Posterior vena cava (tissue), 2 donors: ENCODE results near the gene RNF152. TPM values are rescaled to one million over a fixed set of nuclear protein-coding genes. Genes with fewer than 3 reads are reported as not detected.

Experiments
- DNase-seq: peaks from one replicate; pipeline ENCODE4 v3.0.0-alpha.2; 2020; ENCODE audit warnings: low spot score
- intact Hi-C, 2 donors: fragments of 100-400 bp; cut with DNase I; formaldehyde crosslinking; loops; one replicate each; pipeline versions ENCODE4 v1.14.1 to v1.14.2; 2022 to 2023
- total RNA-seq, 2 donors: library from RNA; stranded (reverse); fragmentation: NEBNext Ultra II Directional; extraction: Animal tissue kit (Norgen Biotek cat#: 25700); gene quantifications; one replicate each; pipeline ENCODE4 v1.2.1, GENCODE V29; 2021
- donor health status: DM: yes; HTN: yes; CAD: no.
- donor health status: DM: yes; HTN: yes; CAD: no.

Gene RNF152
- total RNA-seq, 2 donors from 2014 or later = 13.5 to 17.3 TPM

GRCh38 chr18:61896757-61897156 is 4.0 kb upstream of the RNF152 start:
- DNase-seq = no peak
- intact Hi-C loops = loop anchor here (10.0 kb wide), 2 partner anchors 162 to 312 kb away; no protein-coding TSS in a partner anchor

GRCh38 chr18:61896118-61896517 is 3.3 kb upstream of the RNF152 start:
- no peak for DNase-seq
- intact Hi-C loops = loop anchor here (10.0 kb wide), 2 partner anchors 161 to 311 kb away; no protein-coding TSS in a partner anchor

- intact Hi-C loops = loop anchor here (5.0 to 10.0 kb wide), 3 partner anchors 160 to 310 kb away; no protein-coding TSS in a partner anchor
- peak; percentile 81 for DNase-seq
These were observed 2.1 kb upstream of the RNF152 start for GRCh38 chr18:61894751-61895524.

- DNase-seq = peak; percentile 93
- intact Hi-C loops = loop anchor here (5.0 to 10.0 kb wide), 3 partner anchors 159 to 309 kb away; no protein-coding TSS in a partner anchor
These were observed 1.4 kb upstream of the RNF152 start for GRCh38 chr18:61893971-61894750.

GRCh38 chr18:61893309-61893970 is 633 bp upstream of the RNF152 start:
- peak; percentile 81 for DNase-seq
- intact Hi-C loops = loop anchor here (5.0 to 10.0 kb wide), 3 partner anchors 159 to 309 kb away; no protein-coding TSS in a partner anchor

- no peak for DNase-seq
- intact Hi-C loops = loop anchor here (5.0 to 10.0 kb wide), 3 partner anchors 157 to 307 kb away; no protein-coding TSS in a partner anchor
These were observed 913 bp downstream of the RNF152 start for GRCh38 chr18:61891894-61892293.

GRCh38 chr18:61891271-61891670 is 1.5 kb downstream of the RNF152 start:
- intact Hi-C loops = loop anchor here (5.0 to 10.0 kb wide), 3 partner anchors 156 to 306 kb away; no protein-coding TSS in a partner anchor
- DNase-seq = no peak

GRCh38 chr18:61890344-61890743 is 2.5 kb downstream of the RNF152 start:
- DNase-seq = no peak
- intact Hi-C loops = loop anchor here (5.0 to 10.0 kb wide), 3 partner anchors 156 to 306 kb away; no protein-coding TSS in a partner anchor

GRCh38 chr18:61889541-61889940 is 3.3 kb downstream of the RNF152 start:
- no peak for DNase-seq

GRCh38 chr18:61888622-61889021 is 4.2 kb downstream of the RNF152 start:
- intact Hi-C loops = no loop called here
- no peak for DNase-seq

More at GRCh38 chr18:61889541-61889940, 3.3 kb downstream of the RNF152 start:
- intact Hi-C loops = no loop called here

GRCh38 chr18:61887838-61888237 is 5.0 kb downstream of the RNF152 start:
- intact Hi-C loops = no loop called here
- no peak for DNase-seq

GRCh38 chr18:61883547-61883946 is 9.3 kb downstream of the RNF152 start:
- no peak for DNase-seq
- intact Hi-C loops = no loop called here

GRCh38 chr18:61882296-61883004 is 10.4 kb downstream of the RNF152 start:
- DNase-seq = no peak
- intact Hi-C loops = no loop called here

- intact Hi-C loops = no loop called here
- no peak for DNase-seq
These were observed 15.9 kb downstream of the RNF152 start for GRCh38 chr18:61876899-61877298.

- intact Hi-C loops = no loop called here
- DNase-seq = no peak
These were observed 22.7 kb downstream of the RNF152 start for GRCh38 chr18:61870151-61870550.

GRCh38 chr18:61869636-61870035 is 23.2 kb downstream of the RNF152 start:
- DNase-seq = no peak
- intact Hi-C loops = no loop called here

- intact Hi-C loops = loop anchor here in 1 of 2 donors (2.0 kb wide), 1 partner anchor 129 kb away; no protein-coding TSS in a partner anchor
- DNase-seq = no peak
These were observed 27.2 kb downstream of the RNF152 start for GRCh38 chr18:61865466-61866175.

- intact Hi-C loops = no loop called here
- no peak for DNase-seq
These were observed 31.4 kb downstream of the RNF152 start for GRCh38 chr18:61861372-61861771.
